ENCODE measurements around the gene C2CD3.
"Not testable (repeated sequence)": the region's sequence is repeated elsewhere in the genome, so short reads cannot be mapped to it uniquely, and the experiment has no call there.

Gene C2CD3

GRCh38 chr11:74120260-74121035, 50.4 kb downstream of the C2CD3 start:
- DNase-seq (ENCODE audit: low read depth in 2 of 2), result not testable (repeated sequence)

DNA sequence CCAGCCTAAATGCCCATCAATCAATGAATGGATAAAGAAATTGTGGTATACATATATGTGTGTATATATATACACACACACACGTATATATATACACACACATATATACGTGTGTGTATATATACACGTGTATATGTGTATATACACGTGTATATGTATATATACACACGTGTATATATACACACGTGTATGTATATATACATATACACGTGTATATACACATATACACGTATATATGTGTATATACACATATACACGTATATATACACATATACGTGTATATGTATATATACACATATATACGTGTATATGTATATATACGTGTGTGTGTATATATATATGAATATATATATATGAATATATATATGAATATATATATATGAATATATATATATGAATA, 54.1 kb downstream of the C2CD3 start:
- no peak for DNase-seq (ENCODE audit: low read depth in 2 of 2)

DNA sequence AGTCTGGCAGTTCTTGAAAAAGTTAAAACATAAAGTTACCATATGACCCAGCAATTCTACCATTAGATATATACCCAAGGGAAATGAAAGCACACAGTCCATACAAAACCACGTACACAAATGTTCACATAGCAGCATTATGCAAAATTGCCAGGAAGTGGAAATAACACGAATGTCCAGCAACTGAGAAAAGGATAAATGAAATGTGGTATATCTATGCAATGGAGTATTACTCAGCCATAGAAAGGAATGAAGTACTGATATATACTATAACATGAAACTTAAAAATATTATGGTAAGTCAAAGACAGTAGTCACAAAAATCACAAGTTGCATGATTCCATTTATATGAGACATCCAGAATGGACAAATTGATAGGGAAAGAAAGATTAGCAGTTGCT, 57.9 kb downstream of the C2CD3 start:
- no peak for DNase-seq (ENCODE audit: low read depth in 2 of 2)

GRCh38 chr11:74106124-74106523, 64.7 kb downstream of the C2CD3 start:
- no peak for DNase-seq (ENCODE audit: low read depth in 2 of 2)

DNA sequence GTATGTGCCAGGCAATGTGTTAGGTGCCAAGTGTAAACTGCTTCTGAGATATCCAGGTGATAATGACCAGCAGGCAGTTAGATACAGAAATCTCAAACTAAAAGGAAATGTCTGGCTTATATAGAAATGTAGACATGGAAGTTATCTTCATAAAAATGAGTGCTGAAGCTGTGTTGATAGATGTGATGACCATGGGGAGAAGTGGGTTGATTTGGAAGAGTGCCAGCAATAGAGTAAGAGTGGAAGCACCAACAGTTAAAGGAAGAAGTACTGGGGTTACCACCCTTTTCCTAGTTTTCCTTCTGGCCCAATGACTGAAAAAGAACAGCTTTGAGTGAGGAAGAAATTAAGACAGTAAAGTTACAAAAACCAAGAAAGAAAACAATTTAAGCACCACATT, 68.5 kb downstream of the C2CD3 start:
- DNase-seq (ENCODE audit: low read depth in 2 of 2), result no peak

GRCh38 chr11:74100735-74101134, 70.1 kb downstream of the C2CD3 start:
- no peak for DNase-seq (ENCODE audit: low read depth in 2 of 2)

GRCh38 chr11:74100231-74100630, 70.6 kb downstream of the C2CD3 start:
- no peak for DNase-seq (ENCODE audit: low read depth in 2 of 2)

DNA sequence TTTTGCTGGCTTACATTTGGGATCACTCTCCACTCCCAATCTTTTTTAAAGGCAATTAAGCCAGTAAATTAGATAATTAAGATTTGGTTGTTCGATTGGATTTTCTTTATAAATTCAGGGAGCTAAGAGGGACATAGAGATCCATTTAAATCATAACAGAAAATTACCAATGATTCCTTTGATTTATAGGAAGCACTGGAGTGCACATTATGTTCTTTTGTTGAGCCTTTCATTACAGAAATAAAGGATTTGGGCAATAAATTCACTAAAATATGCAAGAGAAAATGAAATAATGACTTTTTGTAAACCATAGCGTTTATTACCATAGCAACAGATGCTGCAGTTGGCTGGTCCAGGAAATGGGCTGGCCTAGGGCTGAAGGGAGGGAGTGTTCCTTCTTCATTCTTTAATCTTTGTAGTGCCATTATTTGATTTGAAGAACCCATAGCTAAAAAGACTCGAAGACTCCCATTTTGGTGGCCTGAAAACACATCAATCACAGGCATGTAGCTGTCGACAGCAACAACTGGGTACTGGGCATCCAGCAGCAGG, 73.0 kb downstream of the C2CD3 start:
- no peak for DNase-seq (ENCODE audit: low read depth in 2 of 2)

DNA sequence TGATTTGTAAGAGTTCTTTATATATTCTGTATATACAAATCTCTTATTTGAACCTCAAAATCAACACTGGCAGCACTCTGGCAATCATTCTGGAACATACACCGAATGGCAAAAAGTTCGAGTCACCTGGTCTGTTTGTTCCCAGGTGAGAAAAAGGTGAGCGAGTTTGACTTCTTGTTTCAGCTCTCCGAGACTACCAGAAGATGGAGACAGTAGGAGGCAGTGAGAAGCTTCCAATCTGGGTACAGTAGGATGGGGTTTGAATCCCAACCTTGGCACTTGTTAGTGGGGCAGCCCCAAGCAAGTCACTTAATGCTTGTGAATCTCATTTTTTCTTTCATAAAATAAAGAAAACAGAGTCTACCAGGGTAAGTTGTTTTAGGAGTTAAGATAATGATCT, 76.4 kb downstream of the C2CD3 start:
- DNase-seq (ENCODE audit: low read depth in 2 of 2), result no peak

GRCh38 chr11:74092425-74092824, 78.4 kb downstream of the C2CD3 start:
- DNase-seq (ENCODE audit: low read depth in 2 of 2), result no peak

DNA sequence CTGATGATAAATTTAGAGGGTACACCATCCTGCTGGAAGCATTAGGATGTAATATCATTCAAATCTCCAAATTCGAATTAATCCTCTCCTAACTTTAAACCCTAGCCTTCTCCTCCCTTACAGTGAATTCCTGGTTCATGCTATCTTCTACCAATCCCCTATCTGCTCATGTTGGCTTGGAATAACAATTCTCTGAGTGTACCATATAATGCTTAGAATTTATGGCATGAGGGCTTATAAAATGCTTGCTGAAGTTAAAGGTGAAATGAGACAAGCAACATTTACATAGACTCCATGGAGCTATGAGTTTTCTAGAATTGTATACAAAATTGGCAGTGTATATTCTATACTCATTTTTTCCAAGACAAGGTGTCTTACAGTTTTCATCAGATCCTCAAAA, 79.3 kb downstream of the C2CD3 start:
- DNase-seq (ENCODE audit: low read depth in 2 of 2), result no peak

DNA sequence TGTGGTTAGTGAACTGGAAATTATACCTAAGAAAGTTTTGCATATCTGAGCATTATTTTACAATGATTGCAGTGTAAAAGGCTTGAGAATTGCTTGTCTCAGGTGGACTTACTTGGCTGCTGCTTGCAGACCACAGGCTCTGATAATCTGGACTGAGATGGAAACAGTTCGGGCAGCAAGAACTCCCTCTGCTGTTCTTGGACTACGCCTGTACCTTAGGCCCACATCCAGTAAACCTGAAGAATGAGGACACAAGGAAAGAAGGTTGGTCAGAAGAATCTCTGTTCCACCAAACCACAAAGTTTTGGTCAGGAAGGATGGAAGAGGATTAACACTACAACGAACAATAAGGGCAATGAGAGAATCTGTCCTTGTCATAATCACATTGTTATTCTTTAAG, 80.1 kb downstream of the C2CD3 start:
- DNase-seq (ENCODE audit: low read depth in 2 of 2), result no peak

DNA sequence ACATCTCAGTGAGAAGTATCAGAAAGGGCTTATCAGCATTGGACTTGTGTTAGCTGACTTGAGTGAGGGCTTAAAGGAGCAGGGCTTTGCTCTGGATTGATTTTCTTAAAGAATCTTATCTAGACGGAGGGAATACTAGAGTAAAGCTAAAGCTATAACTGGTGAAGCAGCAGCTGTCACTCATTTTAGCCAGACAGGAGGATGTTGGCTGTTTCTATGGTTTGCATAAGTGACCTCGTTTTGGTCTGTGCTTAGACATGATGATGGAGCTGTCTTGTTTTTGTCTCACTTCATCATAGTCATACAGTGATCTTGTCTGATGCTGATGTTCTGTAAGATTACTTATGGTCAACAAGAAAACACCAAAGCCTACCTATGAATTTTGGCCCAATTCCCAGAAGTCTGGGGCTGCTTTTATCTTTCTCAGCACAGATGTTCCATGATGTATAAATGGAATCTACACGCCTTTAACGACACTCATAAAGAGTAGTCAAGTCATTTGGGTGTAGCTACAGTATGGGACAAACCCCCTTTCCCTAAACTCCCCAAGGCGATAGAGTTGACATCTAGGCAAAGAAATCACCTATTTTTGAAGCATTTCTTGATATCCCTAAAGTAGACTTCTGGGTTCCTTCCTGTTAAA, 84.4 kb downstream of the C2CD3 start:
- no peak for DNase-seq (ENCODE audit: low read depth in 2 of 2)

GRCh38 chr11:74085542-74085892, 85.3 kb downstream of the C2CD3 start:
- DNase-seq (ENCODE audit: low read depth in 2 of 2), result no peak

- no peak for DNase-seq (ENCODE audit: low read depth in 2 of 2)
Measured at GRCh38 chr11:74084796-74085541, 85.8 kb downstream of the C2CD3 start.

DNA sequence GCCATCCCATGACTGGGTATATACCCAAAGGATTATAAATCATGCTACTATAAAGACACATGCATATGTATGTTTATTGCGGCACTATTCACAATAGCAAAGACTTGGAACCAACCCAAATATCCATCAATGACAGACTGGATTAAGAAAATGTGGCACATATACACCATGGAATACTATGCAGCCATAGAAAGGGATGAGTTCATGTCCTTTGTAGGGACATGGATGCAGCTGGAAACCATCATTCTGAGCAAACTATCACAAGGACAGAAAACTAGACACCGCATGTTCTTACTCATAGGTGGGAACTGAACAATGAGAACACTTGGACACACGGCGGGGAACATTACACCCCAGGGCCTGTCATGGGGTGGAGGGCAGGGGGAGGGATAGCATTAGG, 86.9 kb downstream of the C2CD3 start:
- not testable (repeated sequence) for DNase-seq (ENCODE audit: low read depth in 2 of 2)

DNA sequence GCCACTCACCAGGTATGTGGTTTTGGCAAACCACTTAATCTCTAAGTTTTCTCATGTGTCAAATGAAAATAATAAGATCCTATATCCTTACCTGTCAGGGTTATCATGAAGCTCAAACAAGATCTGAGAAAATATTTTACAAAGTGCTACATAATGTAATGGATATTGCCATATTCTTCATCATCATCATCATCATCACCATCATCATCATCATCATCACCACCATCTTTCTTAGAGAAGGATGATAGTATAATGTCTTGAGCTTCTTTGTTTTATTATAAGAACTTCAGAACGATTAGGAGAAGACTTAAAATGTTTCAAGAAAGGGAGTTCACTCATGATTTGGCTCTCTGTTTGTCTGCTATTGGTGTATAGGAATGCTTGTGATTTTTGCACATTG, 89.4 kb downstream of the C2CD3 start:
- DNase-seq (ENCODE audit: low read depth in 2 of 2), result no peak

- no peak for DNase-seq (ENCODE audit: low read depth in 2 of 2)
Measured at GRCh38 chr11:74077193-74077592, 93.6 kb downstream of the C2CD3 start.

DNA sequence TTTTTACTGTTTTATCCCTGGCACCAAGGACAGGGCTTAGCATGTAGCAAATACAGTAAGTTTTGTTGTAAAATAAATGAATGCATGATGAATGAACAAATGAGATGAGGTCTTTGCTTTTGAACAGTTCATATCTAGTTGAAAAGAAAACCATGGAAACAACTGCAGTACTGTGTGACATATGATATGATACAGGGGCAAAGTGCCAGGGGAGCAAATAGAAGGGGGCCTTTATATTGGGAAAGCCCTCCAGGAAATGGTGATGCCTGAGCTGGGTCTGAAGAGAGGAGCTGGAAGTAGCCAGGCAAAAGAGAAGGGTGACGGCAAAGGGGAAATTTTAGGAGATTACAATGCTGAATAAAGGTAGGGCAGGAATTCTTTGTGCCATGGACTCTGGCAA, 98.1 kb downstream of the C2CD3 start:
- DNase-seq (ENCODE audit: low read depth in 2 of 2), result no peak

- DNase-seq (ENCODE audit: low read depth in 2 of 2), result no peak
Measured at GRCh38 chr11:74072286-74072685, 98.5 kb downstream of the C2CD3 start.

- DNase-seq (ENCODE audit: low read depth in 2 of 2), result no peak
Measured at GRCh38 chr11:74070723-74071492, 99.9 kb downstream of the C2CD3 start.
